GM12874 (cell line): ENCODE measurements around the gene HPSE2.

Experiments used
- CTCF ChIP-seq: IDR thresholded peaks from 2 replicates; pipeline ENCODE4 v1.5.1; 2011; ENCODE audit warnings: low read depth, mild to moderate bottlenecking, control low read depth, low read length, moderate library complexity; ENCODE audit not compliant: insufficient read depth

The HPSE2 gene

DNA sequence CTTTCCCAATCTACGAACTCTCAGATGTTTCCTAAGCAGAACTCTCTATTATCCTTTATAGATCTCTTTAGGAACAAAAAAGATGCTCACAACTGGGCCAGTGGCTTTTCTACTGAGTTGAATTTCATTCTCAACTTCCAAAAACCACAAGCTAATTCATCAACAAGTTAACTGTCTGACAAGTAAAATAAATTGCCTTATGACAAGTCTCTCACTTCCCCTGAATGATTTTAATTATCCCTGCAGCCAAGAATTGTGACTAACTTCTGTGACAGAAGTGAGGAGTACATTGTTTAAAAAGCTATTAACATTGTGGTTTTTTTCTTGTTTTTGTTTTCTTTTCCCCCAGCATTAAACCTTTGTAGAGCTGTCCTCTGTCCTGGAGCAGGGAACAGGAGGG lies 343.1 kb downstream of the HPSE2 start:
- no peak for TF ChIP-seq CTCF

- TF ChIP-seq CTCF, result no peak
Observed at GRCh38 chr10:98886686-98887085, 349.0 kb downstream of the HPSE2 start.

DNA sequence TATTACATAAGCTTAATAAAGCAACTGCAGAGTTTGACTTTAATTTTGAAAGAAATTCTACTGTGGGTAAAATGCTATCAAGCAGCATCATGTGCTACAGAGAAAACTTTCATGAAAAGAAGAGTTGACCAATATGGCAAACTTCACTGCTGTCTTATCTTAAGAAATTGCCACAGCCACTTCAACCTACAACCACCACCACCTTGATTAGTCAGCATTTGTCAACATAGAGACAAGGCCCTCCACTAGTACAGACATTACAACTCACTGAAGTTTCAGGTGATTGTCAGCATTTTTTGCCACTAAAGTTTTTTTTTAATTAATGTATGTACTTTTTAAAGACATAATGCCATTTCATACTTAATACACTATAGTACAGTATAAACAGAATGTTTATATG lies 350.3 kb downstream of the HPSE2 start:
- TF ChIP-seq CTCF, result no peak

DNA sequence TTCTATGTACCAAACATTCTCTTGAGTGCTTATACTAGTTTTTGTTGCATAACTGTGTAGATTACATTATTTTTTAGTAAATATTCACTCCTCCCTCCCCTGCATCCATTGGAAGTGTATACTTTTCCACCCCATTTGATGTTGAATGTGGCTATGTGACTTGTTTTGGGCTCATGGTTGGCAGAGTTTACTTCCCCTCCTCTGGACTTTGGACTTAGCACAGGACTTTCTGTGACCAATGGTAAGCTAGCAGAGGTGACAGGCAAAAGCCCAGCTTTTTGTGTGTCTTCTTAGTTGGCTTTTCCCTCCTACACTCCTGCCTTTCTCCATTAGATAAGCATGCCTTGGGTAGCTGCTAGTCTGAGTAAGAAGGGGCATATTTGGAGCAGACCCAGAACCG lies 353.9 kb downstream of the HPSE2 start:
- no peak for TF ChIP-seq CTCF

GRCh38 chr10:98880971-98881370 lies 354.7 kb downstream of the HPSE2 start:
- no peak for TF ChIP-seq CTCF

- no peak for TF ChIP-seq CTCF
Observed at GRCh38 chr10:98878921-98879320, 356.7 kb downstream of the HPSE2 start.

DNA sequence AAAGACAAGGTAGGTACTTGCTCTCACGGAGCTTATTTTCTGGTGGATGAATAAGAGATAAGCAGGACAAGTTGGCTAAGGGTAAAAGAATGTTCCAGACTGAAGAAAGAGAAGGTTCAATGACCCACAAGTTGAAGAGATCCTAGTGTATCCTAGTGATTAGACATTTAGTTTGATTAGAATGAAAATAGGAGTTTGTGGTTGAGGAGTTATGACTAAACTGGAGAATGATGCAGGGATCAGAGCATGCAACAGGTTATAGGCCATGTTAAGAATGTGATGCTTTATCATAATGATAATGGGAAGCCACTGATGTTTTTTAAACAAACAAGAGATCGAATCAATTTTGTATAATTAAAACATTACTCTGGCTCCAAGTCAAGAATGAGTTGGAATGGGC lies 357.2 kb downstream of the HPSE2 start:
- TF ChIP-seq CTCF, result no peak

- TF ChIP-seq CTCF, result no peak
Observed at GRCh38 chr10:98861962-98862361, 373.7 kb downstream of the HPSE2 start.
